ENCODE results near the gene TDRD1. TPM values are rescaled to one million over a fixed set of nuclear protein-coding genes. Genes with fewer than 3 reads are reported as not detected.

TDRD1 gene
- total RNA-seq, 2 experiments from 2014 or later: 0.05 to 0.16 TPM

DNA sequence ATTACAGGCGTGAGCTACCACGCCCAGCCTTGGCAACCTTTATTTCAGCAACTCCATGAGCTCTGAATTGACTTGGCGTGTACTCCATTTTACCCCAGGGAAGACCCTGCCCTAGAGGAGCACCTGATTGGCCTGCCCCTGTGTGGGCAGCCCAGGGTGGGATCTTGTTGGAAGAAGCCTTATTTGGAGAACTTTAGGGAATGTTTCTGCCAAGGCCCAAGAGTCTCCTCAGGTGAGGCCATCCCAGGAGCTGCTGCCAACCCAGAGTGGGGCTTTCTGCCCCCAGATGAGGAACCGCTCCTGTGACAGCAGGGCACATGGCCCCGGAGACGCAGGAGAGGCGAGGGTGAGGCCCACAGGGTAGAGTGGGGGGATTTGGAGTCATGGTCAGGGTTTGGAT is 101.9 kb downstream of the TDRD1 start:
- CTCF ChIA-PET: interaction anchor here (1.1 kb wide), 1 partner anchor 23 kb away, joined by 3 read pairs; no protein-coding TSS in a partner anchor
- intact Hi-C loops (cut with micrococcal nuclease): no loop called here
- Mint-ChIP-seq H3K9me3 (no peaks in the 10 kb centered on the region), H3K36me3 (ENCODE audit: low read depth) (no peaks in the 10 kb centered on the region), H3K4me1 (ENCODE audit: low read depth) (no peaks in the 10 kb centered on the region), H3K27ac (no peak overlapping the region), H3K27me3 (peaks cover 2% of the 10 kb centered on the region), H3K4me3 (no peak overlapping the region)
- ATAC-seq: no peak
- TF ChIP-seq, protein P1, sequence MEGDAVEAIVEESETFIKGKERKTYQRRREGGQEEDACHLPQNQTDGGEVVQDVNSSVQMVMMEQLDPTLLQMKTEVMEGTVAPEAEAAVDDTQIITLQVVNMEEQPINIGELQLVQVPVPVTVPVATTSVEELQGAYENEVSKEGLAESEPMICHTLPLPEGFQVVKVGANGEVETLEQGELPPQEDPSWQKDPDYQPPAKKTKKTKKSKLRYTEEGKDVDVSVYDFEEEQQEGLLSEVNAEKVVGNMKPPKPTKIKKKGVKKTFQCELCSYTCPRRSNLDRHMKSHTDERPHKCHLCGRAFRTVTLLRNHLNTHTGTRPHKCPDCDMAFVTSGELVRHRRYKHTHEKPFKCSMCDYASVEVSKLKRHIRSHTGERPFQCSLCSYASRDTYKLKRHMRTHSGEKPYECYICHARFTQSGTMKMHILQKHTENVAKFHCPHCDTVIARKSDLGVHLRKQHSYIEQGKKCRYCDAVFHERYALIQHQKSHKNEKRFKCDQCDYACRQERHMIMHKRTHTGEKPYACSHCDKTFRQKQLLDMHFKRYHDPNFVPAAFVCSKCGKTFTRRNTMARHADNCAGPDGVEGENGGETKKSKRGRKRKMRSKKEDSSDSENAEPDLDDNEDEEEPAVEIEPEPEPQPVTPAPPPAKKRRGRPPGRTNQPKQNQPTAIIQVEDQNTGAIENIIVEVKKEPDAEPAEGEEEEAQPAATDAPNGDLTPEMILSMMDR (IDR thresholded peaks at IDR 0.05): no peak
- no peak for DNase-seq
- POLR2A ChIA-PET: no interaction called here

DNA sequence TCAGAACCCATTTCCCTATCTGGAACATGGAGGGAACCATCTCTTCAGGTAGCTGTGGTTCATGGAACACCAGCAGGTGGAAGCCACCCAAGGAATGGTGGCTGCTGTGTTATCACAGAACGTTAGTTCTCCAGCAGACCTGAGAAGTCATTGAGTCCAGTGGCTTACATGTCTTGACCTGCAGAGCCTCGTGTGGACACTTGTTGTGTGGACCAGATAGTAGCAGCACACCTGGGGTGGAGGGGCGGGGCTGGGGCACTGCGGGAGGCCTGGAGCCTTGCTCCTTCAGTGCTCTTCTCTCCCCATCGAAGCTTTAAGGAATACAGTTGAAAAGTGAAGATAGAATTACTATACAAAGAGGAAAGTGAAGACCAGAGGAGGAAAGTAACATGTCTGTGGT is 102.3 kb downstream of the TDRD1 start:
- ChIA-PET CTCF (no interaction called here), POLR2A (no interaction called here)
- intact Hi-C loops (cut with micrococcal nuclease): no loop called here
- TF ChIP-seq, protein P1 (IDR thresholded peaks at IDR 0.05): no peak
- Mint-ChIP-seq H3K27me3 (peaks cover 2% of the 10 kb centered on the region), H3K36me3 (ENCODE audit: low read depth) (no peaks in the 10 kb centered on the region), H3K9me3 (no peaks in the 10 kb centered on the region), H3K4me3 (no peak overlapping the region), H3K4me1 (ENCODE audit: low read depth) (no peaks in the 10 kb centered on the region), H3K27ac (no peak overlapping the region)
- DNase-seq: no peak
- no peak for ATAC-seq

Other genes starting within 250 kb of the TDRD1 start
- under 1 TPM; 0.27 to 0.40 TPM for gene ADRB1, start 135.5 kb upstream of the TDRD1 start, total RNA-seq
- gene CCDC186, start 5.2 kb upstream of the TDRD1 start, total RNA-seq: 10 to 100 TPM; 10.5 to 11.6 TPM
- not detected for gene VWA2, start 59.9 kb downstream of the TDRD1 start, total RNA-seq
- gene AFAP1L2, start 225.1 kb downstream of the TDRD1 start, total RNA-seq: 1 to 10 TPM; 4.9 to 6.3 TPM